Measurements from ENCODE around the gene PGLYRP4. TPM values are rescaled to one million over a fixed set of nuclear protein-coding genes. Genes with fewer than 3 reads are reported as not detected.

Gene PGLYRP4
- total and polyA plus RNA-seq, 11 donors, result not detected

DNA sequence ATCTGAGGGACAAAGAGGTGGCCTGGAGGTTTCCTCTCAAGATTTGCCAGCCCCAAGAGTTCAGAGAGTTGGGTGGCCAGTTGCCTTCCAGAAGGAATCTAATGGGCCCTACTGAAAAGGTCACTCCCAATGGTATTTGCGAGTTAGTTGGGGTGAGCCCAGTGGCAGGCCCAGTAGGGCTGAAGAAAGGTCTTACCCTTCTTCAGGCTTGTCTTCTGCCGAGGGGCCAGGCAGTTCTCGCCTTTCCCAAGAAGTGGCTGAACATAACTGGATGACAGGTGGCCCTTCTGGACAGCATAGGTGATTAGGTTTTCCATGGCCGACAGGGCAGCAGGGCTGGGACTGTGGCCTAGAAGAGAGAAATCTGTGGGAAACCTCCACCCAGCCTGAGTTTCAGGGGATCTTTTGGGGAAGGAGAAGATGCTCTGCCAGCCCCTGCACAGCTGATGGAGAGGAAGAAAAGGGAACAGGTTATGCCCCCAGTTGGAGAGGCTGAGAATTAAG, 7.2 kb downstream of the PGLYRP4 start:
- Histone ChIP-seq H3K4me3 (no peak overlapping the region), H3K27ac (no peak overlapping the region), H3K36me3 (no peaks in the 10 kb centered on the region), H3K4me1 (peaks cover 0 to 10% (median 0%) of the 10 kb centered on the region in 12 donors), H3K9me3 (no peaks in the 10 kb centered on the region), H3K27me3 (peaks cover 0 to 16% (median 0%) of the 10 kb centered on the region in 9 donors)
- intact Hi-C loops (cut with DNase I), result loop anchor here in 1 of 10 donors (10.0 kb wide), 1 partner anchor 413 kb away; no protein-coding TSS in a partner anchor
- TF ChIP-seq POLR2A (IDR thresholded peaks at IDR 0.05), result no peak
- TF ChIP-seq, protein P1, sequence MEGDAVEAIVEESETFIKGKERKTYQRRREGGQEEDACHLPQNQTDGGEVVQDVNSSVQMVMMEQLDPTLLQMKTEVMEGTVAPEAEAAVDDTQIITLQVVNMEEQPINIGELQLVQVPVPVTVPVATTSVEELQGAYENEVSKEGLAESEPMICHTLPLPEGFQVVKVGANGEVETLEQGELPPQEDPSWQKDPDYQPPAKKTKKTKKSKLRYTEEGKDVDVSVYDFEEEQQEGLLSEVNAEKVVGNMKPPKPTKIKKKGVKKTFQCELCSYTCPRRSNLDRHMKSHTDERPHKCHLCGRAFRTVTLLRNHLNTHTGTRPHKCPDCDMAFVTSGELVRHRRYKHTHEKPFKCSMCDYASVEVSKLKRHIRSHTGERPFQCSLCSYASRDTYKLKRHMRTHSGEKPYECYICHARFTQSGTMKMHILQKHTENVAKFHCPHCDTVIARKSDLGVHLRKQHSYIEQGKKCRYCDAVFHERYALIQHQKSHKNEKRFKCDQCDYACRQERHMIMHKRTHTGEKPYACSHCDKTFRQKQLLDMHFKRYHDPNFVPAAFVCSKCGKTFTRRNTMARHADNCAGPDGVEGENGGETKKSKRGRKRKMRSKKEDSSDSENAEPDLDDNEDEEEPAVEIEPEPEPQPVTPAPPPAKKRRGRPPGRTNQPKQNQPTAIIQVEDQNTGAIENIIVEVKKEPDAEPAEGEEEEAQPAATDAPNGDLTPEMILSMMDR (IDR thresholded peaks at IDR 0.05), result no peak
- ATAC-seq (no peak), DNase-seq (no peak)
- 83 to 91% (median 86%) methylated on average over 4 of the region's 4 CpGs for WGBS, 4 donors

DNA sequence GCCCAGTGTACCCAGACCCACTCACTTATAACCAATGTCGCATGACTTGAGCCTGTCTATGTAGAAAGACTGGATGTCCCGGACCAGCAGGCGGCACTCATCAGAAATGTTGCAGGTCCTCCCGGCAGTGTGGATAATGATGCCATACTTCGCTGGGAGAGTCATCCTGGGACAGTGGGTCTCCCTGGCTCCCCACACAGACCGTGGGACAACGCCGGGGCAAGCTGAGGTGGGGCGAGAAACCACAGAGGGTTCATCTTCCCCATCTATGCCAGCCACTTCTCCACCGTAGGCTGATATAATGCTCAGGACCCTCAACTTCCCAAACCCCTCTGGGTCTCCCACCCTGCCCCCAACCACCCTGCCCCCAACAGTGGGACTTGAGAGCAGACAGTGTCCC, 8.3 kb downstream of the PGLYRP4 start:
- WGBS, 4 donors, result 86 to 94% (median 93%) methylated on average over 10 of the region's 10 CpGs
- TF ChIP-seq, protein P1 (IDR thresholded peaks at IDR 0.05), result no peak
- no peak for TF ChIP-seq POLR2A (IDR thresholded peaks at IDR 0.05)
- peaks cover 0 to 10% (median 0%) of the 10 kb centered on the region in 12 donors for H3K4me1 ChIP-seq
- peaks cover 0 to 14% (median 0%) of the 10 kb centered on the region in 9 donors for H3K27me3 ChIP-seq
- H3K36me3 ChIP-seq, result no peaks in the 10 kb centered on the region
- DNase-seq (no peak), ATAC-seq (no peak)
- intact Hi-C loops (cut with DNase I), result loop anchor here in 1 of 10 donors (10.0 kb wide), 1 partner anchor 414 kb away; no protein-coding TSS in a partner anchor
- no peak overlapping the region for H3K4me3 ChIP-seq
- H3K27ac ChIP-seq, result no peak overlapping the region
- no peaks in the 10 kb centered on the region for H3K9me3 ChIP-seq

DNA sequence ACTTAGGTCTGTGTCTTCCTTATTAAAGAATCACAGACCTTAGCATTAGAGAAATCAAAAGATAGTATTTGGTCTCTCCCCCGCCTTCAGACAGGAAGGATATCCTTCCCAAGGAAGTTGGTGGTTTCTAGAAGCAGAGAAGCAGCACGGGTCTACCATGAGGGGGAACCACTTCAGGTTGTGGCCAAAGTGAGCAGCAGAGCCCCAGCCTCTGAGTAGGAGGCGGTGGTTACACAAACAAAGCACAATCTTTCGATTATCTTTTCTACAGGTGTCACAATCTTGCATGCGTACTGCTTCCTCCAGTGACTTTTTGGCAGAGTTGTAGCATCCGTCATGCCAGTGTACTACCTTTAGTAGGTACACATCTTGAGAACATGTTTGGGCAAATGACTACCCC, 8.8 kb downstream of the PGLYRP4 start:
- no peaks in the 10 kb centered on the region for H3K9me3 ChIP-seq
- peaks cover 0 to 4% (median 0%) of the 10 kb centered on the region in 12 donors for H3K4me1 ChIP-seq
- intact Hi-C loops (cut with DNase I), result loop anchor here in 1 of 10 donors (10.0 kb wide), 1 partner anchor 415 kb away; no protein-coding TSS in a partner anchor
- H3K4me3 ChIP-seq, result no peak overlapping the region
- WGBS, 4 donors, result 68 to 75% (median 70%) methylated on average over 6 of the region's 6 CpGs
- H3K27ac ChIP-seq, result no peak overlapping the region
- TF ChIP-seq, protein P1 (IDR thresholded peaks at IDR 0.05), result no peak
- no peak for TF ChIP-seq POLR2A (IDR thresholded peaks at IDR 0.05)
- peaks cover 0 to 14% (median 0%) of the 10 kb centered on the region in 9 donors for H3K27me3 ChIP-seq
- H3K36me3 ChIP-seq, result no peaks in the 10 kb centered on the region
- ATAC-seq, result no peak
- no peak for DNase-seq

DNA sequence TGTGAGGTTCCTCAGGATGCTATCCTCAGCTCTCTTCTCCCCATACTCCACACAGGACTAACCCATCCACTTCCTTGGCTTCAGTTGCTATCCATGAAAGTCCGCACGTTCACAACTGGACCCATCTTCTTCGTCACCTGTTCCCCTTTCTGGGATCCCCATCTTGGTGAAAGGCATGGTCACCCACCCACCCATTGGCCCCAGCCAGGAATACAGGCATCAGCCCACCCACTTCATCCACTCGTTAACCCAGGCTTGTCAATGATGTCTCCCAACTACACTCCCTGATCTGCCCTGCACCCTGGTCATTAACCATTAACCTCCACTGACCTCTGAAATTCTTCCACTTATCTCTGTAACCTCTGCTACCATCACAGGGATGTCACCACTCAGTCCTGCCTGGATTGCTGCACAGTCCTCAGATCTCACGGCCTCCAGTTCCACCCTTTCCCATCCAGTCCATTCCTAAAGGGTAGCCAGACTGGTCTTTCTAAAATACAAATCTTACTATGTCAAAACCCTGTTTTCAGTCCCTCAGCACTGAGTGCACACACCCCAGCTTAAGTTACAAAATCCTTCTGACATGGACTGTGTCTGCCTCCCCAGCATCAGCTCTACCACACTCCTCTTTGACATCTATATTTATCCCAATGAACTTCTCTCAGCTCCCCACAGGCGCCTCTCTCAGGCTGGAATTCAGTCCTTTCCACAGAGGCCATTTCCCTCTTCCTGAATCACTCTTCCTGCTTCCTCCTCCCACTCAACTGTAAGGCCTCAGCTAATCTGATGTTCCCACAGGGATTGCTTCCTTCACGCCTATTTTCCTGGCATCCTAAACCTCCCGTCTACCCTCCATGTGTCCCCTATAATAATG, 10.4 kb downstream of the PGLYRP4 start:
- Histone ChIP-seq H3K4me1 (no peaks in the 10 kb centered on the region), H3K36me3 (no peaks in the 10 kb centered on the region), H3K4me3 (no peak overlapping the region), H3K9me3 (no peaks in the 10 kb centered on the region), H3K27me3 (peaks cover 0 to 14% (median 0%) of the 10 kb centered on the region in 9 donors), H3K27ac (no peak overlapping the region)
- intact Hi-C loops (cut with DNase I), result no loop called here
- WGBS, 4 donors, result 46 to 52% (median 51%) methylated on average over 8 of the region's 8 CpGs
- TF ChIP-seq, protein P1 (IDR thresholded peaks at IDR 0.05), result no peak
- TF ChIP-seq POLR2A (IDR thresholded peaks at IDR 0.05), result no peak
- ATAC-seq (no peak), DNase-seq (no peak)

All from heart left ventricle (tissue), 16 donors.